GM23338 (cell line): Measurements from ENCODE around the gene KIF1C. TPM values are rescaled to one million over a fixed set of nuclear protein-coding genes. Genes with fewer than 3 reads are reported as not detected.

Experiments
- ATAC-seq: fragments of 200-7000 bp; cut with Tn5 transposase; 3 replicates; pipeline ENCODE4 v1.9.1; 2020
- DNase-seq: peaks from one replicate; pipeline ENCODE4 v3.0.0-alpha.2; 2015; ENCODE audit warnings: low spot score
- H2AFZ ChIP-seq: fragments of 200-600 bp; sonication (generic); 2 replicates; pipeline ENCODE4 v1.8.0; 2016; ENCODE audit warnings: antibody characterized with exemption, mild to moderate bottlenecking, moderate library complexity
- H3F3A ChIP-seq: fragments of 200-600 bp; sonication (generic); replicated peaks from 2 replicates; pipeline ENCODE4 v1.8.0; 2017; ENCODE audit warnings: antibody characterized with exemption, mixed run types, low read depth
- H3K27ac ChIP-seq: fragments of 200-600 bp; sonication (generic); 2 replicates; pipeline ENCODE4 v1.6.1; 2016; ENCODE audit warnings: low read depth
- H3K27me3 ChIP-seq: fragments of 200-600 bp; sonication (generic); 2 replicates; pipeline ENCODE4 v1.8.0; 2016; ENCODE audit warnings: mild to moderate bottlenecking, mixed run types, moderate library complexity; ENCODE audit not compliant: insufficient read depth
- H3K36me3 ChIP-seq: fragments of 200-600 bp; sonication (generic); 2 replicates; pipeline ENCODE4 v1.8.0; 2016; ENCODE audit warnings: mild to moderate bottlenecking; ENCODE audit not compliant: insufficient read depth
- H3K4me1 ChIP-seq: fragments of 200-600 bp; sonication (generic); 2 replicates; pipeline ENCODE4 v1.8.0; 2016; ENCODE audit warnings: mild to moderate bottlenecking, moderate library complexity; ENCODE audit not compliant: insufficient read depth
- H3K4me2 ChIP-seq: fragments of 200-600 bp; sonication (generic); 2 replicates; pipeline ENCODE4 v1.7.1; 2017; ENCODE audit warnings: mixed run types
- H3K4me3 ChIP-seq: fragments of 200-600 bp; sonication (generic); 2 replicates; pipeline ENCODE4 v1.6.1; 2016; ENCODE audit warnings: mixed run types
- H3K79me2 ChIP-seq: fragments of 200-600 bp; sonication (generic); replicated peaks from 2 replicates; pipeline ENCODE4 v1.8.0; 2017; ENCODE audit warnings: mild to moderate bottlenecking; ENCODE audit not compliant: insufficient read depth
- H3K9me2 ChIP-seq: fragments of 200-600 bp; sonication (generic); 2 replicates; pipeline ENCODE4 v1.8.0; 2017; ENCODE audit not compliant: insufficient read depth
- H4K20me1 ChIP-seq: fragments of 200-600 bp; sonication (generic); replicated peaks from 2 replicates; pipeline ENCODE4 v1.8.0; 2017; ENCODE audit warnings: mild to moderate bottlenecking; ENCODE audit not compliant: insufficient read depth
- H3K27ac Mint-ChIP-seq: 2 replicates; pipeline ENCODE4 v1.8.0; 2020; ENCODE audit warnings: inconsistent platforms, mild to moderate bottlenecking, moderate library complexity, mixed read lengths
- H3K27me3 Mint-ChIP-seq: 3 replicates; pipeline ENCODE4 v1.8.0; 2022; ENCODE audit warnings: low read depth, mild to moderate bottlenecking, moderate library complexity, mixed read lengths, inconsistent platforms; ENCODE audit not compliant: insufficient read depth, poor library complexity
- H3K36me3 Mint-ChIP-seq: 3 replicates; pipeline ENCODE4 v1.8.0; 2021; ENCODE audit warnings: low read depth, mild to moderate bottlenecking, inconsistent platforms, moderate library complexity, mixed read lengths
- H3K4me1 Mint-ChIP-seq: 3 replicates; pipeline ENCODE4 v1.8.0; 2020; ENCODE audit warnings: mild to moderate bottlenecking, inconsistent platforms, mixed read lengths
- H3K4me3 Mint-ChIP-seq: 3 replicates; pipeline ENCODE4 v1.8.0; 2021; ENCODE audit warnings: moderate library complexity, mild to moderate bottlenecking, inconsistent platforms, mixed read lengths
- H3K9me3 Mint-ChIP-seq: 3 replicates; pipeline ENCODE4 v1.8.0; 2020; ENCODE audit warnings: moderate library complexity, mild to moderate bottlenecking, inconsistent platforms, mixed read lengths
- CTCF ChIP-seq, 2 experiments: fragments of 200-600 bp in 1 of 2; sonication (generic) in 1 of 2; conservative IDR thresholded peaks; 2 replicates each; pipeline versions ENCODE4 v1.5.1 to v1.6.1; 2016 to 2017; ENCODE audit warnings: antibody characterized with exemption in 2 of 2, low read depth in 2 of 2, mild to moderate bottlenecking in 2 of 2, moderate library complexity in 1 of 2
- ETS1 ChIP-seq: IDR thresholded peaks from 2 replicates; pipeline ENCODE4 v1.6.1; 2016; ENCODE audit warnings: antibody characterized with exemption
- EZH2phosphoT487 ChIP-seq: fragments of 200-600 bp; sonication (generic); IDR thresholded peaks from one replicate; pipeline ENCODE4 v1.8.1; 2018; ENCODE audit warnings: antibody characterized with exemption; ENCODE audit not compliant: unreplicated experiment
- NANOG ChIP-seq: IDR thresholded peaks from 2 replicates; pipeline ENCODE4 v1.6.1; 2016; ENCODE audit warnings: antibody characterized with exemption, borderline replicate concordance
- POLR2AphosphoS5 ChIP-seq: IDR thresholded peaks from 2 replicates; pipeline ENCODE4 v1.6.1; 2016; ENCODE audit warnings: antibody characterized with exemption, low read depth
- ZNF462 ChIP-seq: fragments of 250-450 bp; sonication (Bioruptor Pico); IDR thresholded peaks from 2 replicates; pipeline ENCODE4 v1.5.0; 2020; ENCODE audit warnings: mild to moderate bottlenecking, moderate library complexity
- polyA plus RNA-seq: library from polyadenylated mRNA; unstranded; fragments of >200 nt; fragmentation: Nextera tagmentation; extraction: Ambion mirVana; gene quantifications from 2 replicates; pipeline ENCODE4 v1.2.1, GENCODE V29; 2016
- total RNA-seq: library from RNA; depleted of rRNA; stranded (reverse); fragments of >200 nt; shearing (Covaris generic); gene quantifications from 2 replicates; pipeline ENCODE4 v1.2.3, GENCODE V29; 2014

The KIF1C gene
- total and polyA plus RNA-seq, 2 experiments from 2014 or later, result 13.5 to 61.4 TPM

GRCh38 chr17:5022171-5022711 lies 24.5 kb downstream of the KIF1C start (continued):
- TF ChIP-seq ZNF462 (CRISPR knock-in tag) (no peak), ETS1 (no peak)

DNA sequence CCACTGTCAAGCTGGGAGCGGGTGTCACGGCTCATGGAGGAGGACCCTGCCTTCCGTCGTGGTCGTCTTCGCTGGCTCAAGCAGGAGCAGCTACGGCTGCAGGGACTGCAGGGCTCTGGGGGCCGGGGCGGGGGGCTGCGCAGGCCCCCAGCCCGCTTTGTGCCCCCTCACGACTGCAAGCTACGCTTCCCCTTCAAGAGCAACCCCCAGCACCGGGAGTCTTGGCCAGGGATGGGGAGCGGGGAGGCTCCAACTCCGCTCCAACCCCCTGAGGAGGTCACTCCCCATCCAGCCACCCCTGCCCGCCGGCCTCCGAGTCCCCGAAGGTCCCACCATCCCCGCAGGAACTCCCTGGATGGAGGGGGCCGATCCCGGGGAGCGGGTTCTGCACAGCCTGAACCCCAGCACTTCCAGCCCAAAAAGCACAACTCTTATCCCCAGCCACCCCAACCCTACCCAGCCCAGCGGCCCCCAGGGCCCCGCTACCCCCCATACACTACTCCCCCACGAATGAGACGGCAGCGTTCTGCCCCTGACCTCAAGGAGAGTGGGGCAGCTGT lies 25.9 kb downstream of the KIF1C start:
- DNase-seq (no peak), ATAC-seq (no peak)
- no peaks in the 10 kb centered on the region for H3K4me1 Mint-ChIP-seq
- H3K4me2 ChIP-seq, result no peak overlapping the region
- H3K27me3 ChIP-seq, result no peaks in the 10 kb centered on the region
- H3K36me3 Mint-ChIP-seq, result peaks cover 44% of the 10 kb centered on the region
- no peaks in the 10 kb centered on the region for H3K9me2 ChIP-seq
- no peak overlapping the region for H3K27ac Mint-ChIP-seq
- H3K4me3 Mint-ChIP-seq, result no peak overlapping the region
- no peaks in the 10 kb centered on the region for H3K79me2 ChIP-seq
- no peaks in the 10 kb centered on the region for H3K4me1 ChIP-seq
- H3K4me3 ChIP-seq, result no peak overlapping the region
- H3K27me3 Mint-ChIP-seq, result peaks cover 2% of the 10 kb centered on the region
- no peak for TF ChIP-seq ETS1
- no peak for TF ChIP-seq POLR2AphosphoS5
- no peak for TF ChIP-seq NANOG
- no peak for TF ChIP-seq EZH2phosphoT487
- no peak for TF ChIP-seq CTCF (conservative IDR thresholded peaks at IDR 0.05; ENCODE audit: low read depth in 2 of 2)
- no peak overlapping the region for H3K27ac ChIP-seq
- peaks cover 6% of the 10 kb centered on the region; the same call in 1 of the 2 replicates for H4K20me1 ChIP-seq
- H2AFZ ChIP-seq, result no peak overlapping the region
- H3K36me3 ChIP-seq, result peaks cover 4% of the 10 kb centered on the region; the same call in 1 of the 2 replicates
- H3K9me3 Mint-ChIP-seq, result no peaks in the 10 kb centered on the region
- no peaks in the 10 kb centered on the region for H3F3A ChIP-seq
